Ishikawa (cell line): Measurements from ENCODE around the gene BLOC1S4.

ENCODE experiments used
- CEBPB ChIP-seq: IDR thresholded peaks from 2 replicates; pipeline ENCODE4 v1.6.1; 2012
- CREB1 ChIP-seq: IDR thresholded peaks from 2 replicates; pipeline ENCODE4 v1.6.1; 2012; ENCODE audit warnings: low read depth
- EGR1 ChIP-seq: IDR thresholded peaks from 2 replicates; pipeline ENCODE4 v1.6.1; 2012
- EP300 ChIP-seq: IDR thresholded peaks from 2 replicates; pipeline ENCODE4 v1.6.1; 2012; ENCODE audit warnings: borderline replicate concordance
- FOXM1 ChIP-seq: IDR thresholded peaks from 2 replicates; pipeline ENCODE4 v1.6.1; 2012; ENCODE audit warnings: low read depth, borderline replicate concordance
- NFIC ChIP-seq: IDR thresholded peaks from 2 replicates; pipeline ENCODE4 v1.6.1; 2012
- RAD21 ChIP-seq: IDR thresholded peaks from 2 replicates; pipeline ENCODE4 v1.6.1; 2012; ENCODE audit warnings: low read depth
- REST ChIP-seq: IDR thresholded peaks from 2 replicates; pipeline ENCODE4 v1.6.1; 2012; ENCODE audit warnings: low read depth, mild to moderate bottlenecking
- TAF1 ChIP-seq: IDR thresholded peaks from 2 replicates; pipeline ENCODE4 v1.6.1; 2012; ENCODE audit warnings: low read depth, mild to moderate bottlenecking
- TCF12 ChIP-seq: IDR thresholded peaks from 2 replicates; pipeline ENCODE4 v1.6.1; 2012; ENCODE audit warnings: low read depth
- TEAD4 ChIP-seq: IDR thresholded peaks from 2 replicates; pipeline ENCODE4 v1.6.1; 2012
- USF1 ChIP-seq: IDR thresholded peaks from 2 replicates; pipeline ENCODE4 v1.6.1; 2012
- YY1 ChIP-seq: IDR thresholded peaks from 2 replicates; pipeline ENCODE4 v1.6.1; 2012; ENCODE audit warnings: low read depth
- ZBTB7A ChIP-seq: IDR thresholded peaks from 2 replicates; pipeline ENCODE4 v1.6.1; 2012; ENCODE audit warnings: low read depth
- TF ChIP-seq, protein P1 (sequence below): IDR thresholded peaks from 2 replicates; pipeline ENCODE4 v1.6.1; 2012

The BLOC1S4 gene

DNA sequence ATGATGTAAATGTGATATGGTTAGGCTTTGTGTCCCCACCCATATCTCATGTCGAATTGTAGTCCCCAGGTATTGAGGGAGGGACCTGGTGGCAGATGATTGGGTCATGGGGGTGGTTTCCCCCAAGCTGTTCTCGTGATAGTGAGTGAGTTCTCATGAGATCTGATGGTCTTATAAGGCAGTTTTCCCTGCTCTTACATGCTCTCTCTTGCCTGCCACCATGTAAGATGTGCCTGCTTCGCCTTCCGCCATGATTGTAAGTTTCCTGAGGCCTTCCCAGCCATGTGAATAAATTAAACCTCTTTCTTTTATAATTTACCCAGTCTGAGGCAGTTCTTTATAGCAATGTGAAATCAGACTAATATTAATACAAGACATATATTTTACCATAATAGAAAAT lies 23.9 kb downstream of the BLOC1S4 start:
- no peak for TF ChIP-seq ZBTB7A

- no peak for TF ChIP-seq CREB1
- TF ChIP-seq NFIC: no peak
- no peak for TF ChIP-seq TCF12
- TF ChIP-seq TEAD4: no peak
- TF ChIP-seq TAF1: no peak
- TF ChIP-seq YY1: no peak
- no peak for TF ChIP-seq EP300
- TF ChIP-seq CEBPB: no peak
- TF ChIP-seq RAD21: no peak
- no peak for TF ChIP-seq EGR1
- TF ChIP-seq FOXM1: no peak
- TF ChIP-seq, protein P1, sequence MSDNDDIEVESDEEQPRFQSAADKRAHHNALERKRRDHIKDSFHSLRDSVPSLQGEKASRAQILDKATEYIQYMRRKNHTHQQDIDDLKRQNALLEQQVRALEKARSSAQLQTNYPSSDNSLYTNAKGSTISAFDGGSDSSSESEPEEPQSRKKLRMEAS: no peak
- no peak for TF ChIP-seq ZBTB7A
- TF ChIP-seq USF1: no peak
- no peak for TF ChIP-seq REST
Observed at GRCh38 chr4:6740347-6740746, 24.4 kb downstream of the BLOC1S4 start.

GRCh38 chr4:6742507-6742906 lies 26.5 kb downstream of the BLOC1S4 start:
- TF ChIP-seq CREB1 (no peak), NFIC (no peak), USF1 (no peak), ZBTB7A (no peak), REST (no peak), CEBPB (no peak), EP300 (no peak), TCF12 (no peak), EGR1 (no peak)
- TF ChIP-seq, protein P1: no peak

- no peak for TF ChIP-seq TCF12
- TF ChIP-seq EGR1: no peak
- no peak for TF ChIP-seq YY1
- TF ChIP-seq TEAD4: no peak
- TF ChIP-seq EP300: no peak
- no peak for TF ChIP-seq CEBPB
- TF ChIP-seq REST: no peak
- TF ChIP-seq USF1: no peak
Observed at GRCh38 chr4:6742989-6743388, 27.0 kb downstream of the BLOC1S4 start.

DNA sequence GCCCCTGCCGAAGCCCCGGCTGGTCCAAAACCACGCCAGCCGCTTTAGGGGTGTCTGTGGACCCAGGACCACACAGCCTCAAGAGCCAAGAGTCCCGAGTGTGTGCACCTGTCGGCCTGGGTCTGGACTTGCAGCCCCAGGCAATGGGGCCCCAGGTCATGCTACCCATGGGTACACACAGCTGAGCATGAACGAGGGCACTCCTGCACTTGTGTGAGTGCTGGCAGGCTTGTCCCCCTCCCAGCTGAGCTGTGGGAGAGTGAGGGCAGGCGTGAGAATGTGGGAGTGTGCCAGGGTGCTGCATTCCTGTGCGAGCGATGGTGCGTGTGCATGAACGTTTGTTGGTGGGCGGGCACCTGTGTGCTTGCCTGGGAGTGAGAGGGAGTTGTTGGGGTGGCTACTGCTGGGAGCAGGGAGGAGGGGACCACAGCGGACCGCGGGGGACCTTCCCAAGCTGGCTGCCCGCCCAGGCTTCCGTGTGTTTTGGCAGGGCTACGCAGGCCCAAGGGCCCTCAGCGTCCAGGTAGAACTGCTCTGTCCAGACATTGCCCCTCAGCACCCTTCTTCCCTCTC lies 30.8 kb downstream of the BLOC1S4 start:
- peak; percentile 71; the same call in 1 of the 2 replicates for TF ChIP-seq TCF12
- TF ChIP-seq ZBTB7A: 0 out of 2 replicates have a peak, but pooled peaks have one; percentile 25
- TF ChIP-seq CEBPB: peak; percentile 38; the same call in 1 of the 2 replicates
- TF ChIP-seq, protein P1: peak; percentile 61
- TF ChIP-seq FOXM1: no peak
- no peak for TF ChIP-seq REST
- no peak for TF ChIP-seq CREB1
- TF ChIP-seq NFIC: peak; percentile 96
- TF ChIP-seq TEAD4: peak; percentile 94
- TF ChIP-seq EP300: peak; percentile 46; the same call in 1 of the 2 replicates
- 0 out of 2 replicates have a peak, but pooled peaks have one; percentile 15 for TF ChIP-seq USF1
- TF ChIP-seq EGR1: peak; percentile 23; the same call in 1 of the 2 replicates
